GM12878 (cell line): ENCODE results near the gene YDJC. TPM values are rescaled to one million over a fixed set of nuclear protein-coding genes. Genes with fewer than 3 reads are reported as not detected.

Experiments
- ATAC-seq: fragments of 200-7000 bp; cut with Tn5 transposase; 3 replicates; pipeline ENCODE4 v1.9.1; 2020; ENCODE audit warnings: mild to moderate bottlenecking, moderate library complexity
- BruUV-seq: library from RNA; stranded (reverse); fragments of 400-500 nt; replicated peaks from 2 replicates; lab custom pipeline; 2021; lab: Mats Ljungman, UMichigan
- CTCF ChIA-PET: fragments of 300-600 bp; sonication (Branson Sonifier 250); formaldehyde crosslinking; extraction: SDS; loops from one replicate; lab custom pipeline; 2021; ENCODE audit warnings: inconsistent platforms; lab: Yijun Ruan, JAX
- POLR2A ChIA-PET: fragments of 350-600 bp; formaldehyde crosslinking; extraction: SDS; loops from one replicate; lab custom pipeline; 2021; ENCODE audit warnings: inconsistent platforms; lab: Charles Lee
- RAD21 ChIA-PET: fragments of 300-600 bp; sonication (Branson Sonifier 250); formaldehyde crosslinking; loops from one replicate; lab custom pipeline; 2023; ENCODE audit warnings: antibody characterized with exemption; ENCODE audit not compliant: unreplicated experiment; lab: Charles Lee
- SMC1A ChIA-PET: fragments of 300-600 bp; sonication (Branson Sonifier 250); formaldehyde crosslinking; loops from one replicate; lab custom pipeline; 2023; ENCODE audit not compliant: unreplicated experiment, uncharacterized antibody; lab: Charles Lee
- DNase-seq: peaks from one replicate; pipeline ENCODE4 v3.0.0-alpha.2; 2011; ENCODE audit warnings: low read depth, low spot score
- FAIRE-seq: peaks from 3 replicates; lab custom pipeline; 2011; peaks lifted over from hg19 to GRCh38; lab: Jason Lieb, UNC
- H2AFZ ChIP-seq: 2 replicates; pipeline ENCODE4 v1.6.0; 2011; ENCODE audit warnings: low read depth, low read length, control low read depth; ENCODE audit not compliant: control insufficient read depth
- H3K27ac ChIP-seq: 2 replicates; pipeline ENCODE4 v1.5.1; 2011; ENCODE audit warnings: control low read depth; ENCODE audit not compliant: control insufficient read depth, insufficient read depth
- H3K27me3 ChIP-seq, 2 experiments: replicated peaks in 1 of 2; 2 replicates each; pipeline versions ENCODE4 v1.6.0 to v1.6.1; 2011; ENCODE audit warnings: low read length in 1 of 2; ENCODE audit not compliant: control insufficient read depth in 2 of 2, insufficient read depth in 2 of 2
- H3K36me3 ChIP-seq, 2 experiments: 2 replicates each; pipeline ENCODE4 v1.5.1; 2011; ENCODE audit warnings: low read length in 1 of 2; ENCODE audit not compliant: control insufficient read depth in 2 of 2, insufficient read depth in 2 of 2
- H3K4me1 ChIP-seq: 2 replicates; pipeline ENCODE4 v1.6.1; 2011; ENCODE audit warnings: mild to moderate bottlenecking, low read length, moderate library complexity, mixed read lengths; ENCODE audit not compliant: control insufficient read depth, insufficient read depth
- H3K4me2 ChIP-seq: 2 replicates; pipeline ENCODE4 v1.6.0; 2011; ENCODE audit warnings: control low read depth; ENCODE audit not compliant: control insufficient read depth, insufficient read depth
- H3K4me3 ChIP-seq: fragments of 200-600 bp; sonication (generic); 2 replicates; pipeline ENCODE4 v1.5.1; 2016
- H3K79me2 ChIP-seq: 2 replicates; pipeline ENCODE4 v1.6.0; 2011; ENCODE audit warnings: low read length; ENCODE audit not compliant: control insufficient read depth, insufficient read depth
- H3K9ac ChIP-seq: 2 replicates; pipeline ENCODE4 v1.8.0; 2011; ENCODE audit warnings: low read length, control low read depth, mixed read lengths; ENCODE audit not compliant: control insufficient read depth, insufficient read depth
- H3K9me3 ChIP-seq: replicated peaks from 3 replicates; pipeline ENCODE4 v1.5.1; 2011; ENCODE audit warnings: mild to moderate bottlenecking, low read length; ENCODE audit not compliant: control insufficient read depth, insufficient read depth
- H4K20me1 ChIP-seq: 2 replicates; pipeline ENCODE4 v1.6.0; 2011; ENCODE audit not compliant: control insufficient read depth, insufficient read depth
- CBFB ChIP-seq: IDR thresholded peaks from 2 replicates; pipeline ENCODE4 v1.6.1; 2016; ENCODE audit warnings: antibody characterized with exemption, low read depth
- DPF2 ChIP-seq: fragments of 450-650 bp; IDR thresholded peaks from 2 replicates; pipeline ENCODE4 v1.6.1; 2017; ENCODE audit warnings: mild to moderate bottlenecking
- EP300 ChIP-seq, 2 experiments: fragments of 150-350 bp in 1 of 2; IDR thresholded peaks; 2 replicates each; pipeline ENCODE4 v1.6.1; 2011 to 2012; ENCODE audit warnings: low read depth in 2 of 2, low read length in 2 of 2, borderline replicate concordance in 1 of 2, improper control_type of control experiment in 1 of 2, inconsistent platforms in 1 of 2; ENCODE audit not compliant: control insufficient read depth in 1 of 2
- ESRRA ChIP-seq: IDR thresholded peaks from 2 replicates; pipeline ENCODE4 v1.6.1; 2012; ENCODE audit warnings: mild to moderate bottlenecking, low read length, improper control_type of control experiment
- HDAC2 ChIP-seq: fragments of 200-600 bp; sonication (generic); IDR thresholded peaks from 2 replicates; pipeline ENCODE4 v1.6.1; 2017
- MEF2B ChIP-seq: fragments of 450-650 bp; IDR thresholded peaks from 2 replicates; pipeline ENCODE4 v1.6.1; 2018; ENCODE audit warnings: mild to moderate bottlenecking, moderate library complexity; ENCODE audit not compliant: partially characterized antibody, poor library complexity, severe bottlenecking
- MXI1 ChIP-seq: fragments of 150-350 bp; IDR thresholded peaks from 2 replicates; pipeline ENCODE4 v1.6.1; 2011; ENCODE audit warnings: low read depth, mild to moderate bottlenecking, inconsistent platforms, low read length, improper control_type of control experiment
- NFYB ChIP-seq: IDR thresholded peaks from 2 replicates; pipeline ENCODE4 v1.6.1; 2011; ENCODE audit warnings: low read depth, mild to moderate bottlenecking, low read length, improper control_type of control experiment, moderate library complexity; ENCODE audit not compliant: insufficient read depth
- POLR2AphosphoS2 ChIP-seq: IDR thresholded peaks from 2 replicates; pipeline ENCODE4 v1.6.1; 2011; ENCODE audit warnings: low read depth, mild to moderate bottlenecking, low read length, improper control_type of control experiment, moderate library complexity
- SRF ChIP-seq, 2 experiments: IDR thresholded peaks; 2 replicates each; pipeline ENCODE4 v1.6.1; 2011; ENCODE audit warnings: low read depth in 2 of 2, low read length in 2 of 2, mild to moderate bottlenecking in 1 of 2, moderate library complexity in 1 of 2
- TCF7 ChIP-seq: IDR thresholded peaks from 2 replicates; pipeline ENCODE4 v1.6.1; 2014; ENCODE audit warnings: antibody characterized with exemption, borderline replicate concordance
- ZNF274 ChIP-seq: IDR thresholded peaks from one replicate; pipeline ENCODE4 v1.8.0; 2011; ENCODE audit not compliant: insufficient read length, insufficient read depth
- ZNF622 ChIP-seq: fragments of 450-650 bp; IDR thresholded peaks from 2 replicates; pipeline ENCODE4 v1.6.1; 2017; ENCODE audit warnings: mild to moderate bottlenecking, inconsistent platforms
- WGBS: methylation state at CpG from one replicate; pipeline ENCODE4 v1.1.6; 2016; ENCODE audit warnings: low lambda C conversion rate; ENCODE audit not compliant: insufficient replicate concordance, insufficient coverage; ENCODE audit errors: missing lambda C conversion rate; 5-methylcytosine and 5-hydroxymethylcytosine counted together
- in situ Hi-C: fragments of 300-500 bp; cut with MboI; formaldehyde crosslinking; loops from 9 replicates; pipeline ENCODE4 v1.14.3; 2018; ENCODE audit warnings: mixed read lengths
- intact Hi-C: fragments of 100-400 bp; cut with micrococcal nuclease; formaldehyde crosslinking; loops from one replicate; pipeline ENCODE4 v1.14.2; 2022; ENCODE audit not compliant: unreplicated experiment
- polyA plus RNA-seq, 11 experiments: library from polyadenylated mRNA; depleted of rRNA in 4 of 11; unstranded in 6 of 11; stranded (reverse) in 5 of 11; fragments of >200 nt; fragmentation: Nextera tagmentation in 4 of 11; fragmentation: Illumina TruSeq in 1 of 11; extraction: Ambion mirVana in 4 of 11; extraction: Trizol in 1 of 11; gene quantifications; 1 replicate in 1 of 11; 2 replicates in 10 of 11; pipeline versions ENCODE4 v1.2.1 to v1.2.3, GENCODE V29; 2011 to 2016; ENCODE audit warnings: inconsistent platforms in 2 of 11, missing spikeins in 2 of 11, low read depth in 1 of 11
- total RNA-seq, 4 experiments: library from RNA; depleted of rRNA in 3 of 4; stranded (reverse); fragments of >200 nt in 3 of 4; fragmentation: Illumina TruSeq in 1 of 4; extraction: Trizol in 1 of 4; gene quantifications; 2 replicates each; pipeline versions ENCODE4 v1.2.1 to v1.2.3, GENCODE V29; 2013 to 2021
- TF ChIP-seq, protein P1 (sequence below): IDR thresholded peaks from 2 replicates; pipeline ENCODE4 v1.6.1; 2011; ENCODE audit warnings: low read depth, mild to moderate bottlenecking, low read length, moderate library complexity, borderline replicate concordance; ENCODE audit errors: extremely low read depth
- TF ChIP-seq, protein P2 (sequence below): IDR thresholded peaks from 2 replicates; pipeline ENCODE4 v1.6.1; 2012; ENCODE audit warnings: low read depth, low read length, improper control_type of control experiment
- TF ChIP-seq, protein P3 (sequence below): fragments of 450-650 bp; IDR thresholded peaks from 2 replicates; pipeline ENCODE4 v1.6.1; 2016; ENCODE audit warnings: mild to moderate bottlenecking

The YDJC gene
- total and polyA plus RNA-seq, 10 of the 15 experiments (the other 5 are each of a cell fraction or from before 2014, with no cell fraction given), result 1.00 to 77.6 (median 38.4) TPM

DNA sequence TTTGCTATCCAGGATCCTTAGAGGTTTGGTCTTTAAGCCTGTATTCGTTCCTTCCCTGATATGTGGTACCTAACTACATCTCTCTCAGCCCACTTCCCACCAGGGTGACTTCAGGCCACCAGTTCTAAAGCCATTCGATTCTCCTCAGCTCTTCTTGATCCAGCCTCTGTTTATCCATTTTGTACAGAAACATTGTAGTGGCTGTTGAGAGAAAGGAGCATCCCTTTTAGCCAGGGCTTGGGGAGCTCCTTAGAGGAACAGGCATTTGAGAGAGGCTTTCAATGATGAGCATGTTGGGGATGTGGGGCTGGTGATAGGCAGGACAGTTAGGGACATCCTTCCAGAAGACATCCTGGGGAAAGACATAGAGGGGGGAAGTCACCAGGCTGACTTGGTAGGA, 44.4 kb downstream of the YDJC start:
- in situ Hi-C loops, result no loop called here
- Histone ChIP-seq H3K4me1 (peaks cover 26% of the 10 kb centered on the region), H4K20me1 (peaks cover 16% of the 10 kb centered on the region)

More for the DNA sequence above, 44.4 kb downstream of the YDJC start:
- Histone ChIP-seq H2AFZ (no peak overlapping the region), H3K9me3 (no peaks in the 10 kb centered on the region), H3K9ac (no peak overlapping the region), H3K27ac (no peak overlapping the region), H3K4me3 (no peak overlapping the region), H3K36me3 (peaks cover 4 to 8% of the 10 kb centered on the region in 2 experiments; a peak in 3 of 4 replicates), H3K27me3 (no peaks in the 10 kb centered on the region), H3K4me2 (no peak overlapping the region), H3K79me2 (peaks cover 70% of the 10 kb centered on the region)
- FAIRE-seq (no peak), ATAC-seq (no peak), DNase-seq (no peak)
- CTCF ChIA-PET, result interaction anchor here (0.8 kb wide), 1 partner anchor 62 kb away, joined by 3 read pairs; no protein-coding TSS in a partner anchor
- TF ChIP-seq, protein P1, sequence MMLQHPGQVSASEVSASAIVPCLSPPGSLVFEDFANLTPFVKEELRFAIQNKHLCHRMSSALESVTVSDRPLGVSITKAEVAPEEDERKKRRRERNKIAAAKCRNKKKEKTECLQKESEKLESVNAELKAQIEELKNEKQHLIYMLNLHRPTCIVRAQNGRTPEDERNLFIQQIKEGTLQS, result no peak
- no peak for TF ChIP-seq ZNF622
- no peak for TF ChIP-seq MEF2B
- TF ChIP-seq MXI1, result no peak
- no peak for TF ChIP-seq HDAC2
- TF ChIP-seq POLR2AphosphoS2, result no peak
- no peak for TF ChIP-seq ESRRA
- TF ChIP-seq TCF7, result no peak
- TF ChIP-seq SRF (IDR thresholded peaks at IDR 0.05; ENCODE audit: low read depth in 2 of 2, low read length in 2 of 2), result no peak
- no peak for TF ChIP-seq NFYB
- TF ChIP-seq DPF2, result no peak
- TF ChIP-seq, protein P2, sequence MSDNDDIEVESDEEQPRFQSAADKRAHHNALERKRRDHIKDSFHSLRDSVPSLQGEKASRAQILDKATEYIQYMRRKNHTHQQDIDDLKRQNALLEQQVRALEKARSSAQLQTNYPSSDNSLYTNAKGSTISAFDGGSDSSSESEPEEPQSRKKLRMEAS, result no peak
- TF ChIP-seq CBFB, result no peak
- TF ChIP-seq EP300 (IDR thresholded peaks at IDR 0.05; ENCODE audit: borderline replicate concordance in 1 of 2, control insufficient read depth in 1 of 2, low read depth in 2 of 2, low read length in 2 of 2), result no peak
- TF ChIP-seq, protein P3, sequence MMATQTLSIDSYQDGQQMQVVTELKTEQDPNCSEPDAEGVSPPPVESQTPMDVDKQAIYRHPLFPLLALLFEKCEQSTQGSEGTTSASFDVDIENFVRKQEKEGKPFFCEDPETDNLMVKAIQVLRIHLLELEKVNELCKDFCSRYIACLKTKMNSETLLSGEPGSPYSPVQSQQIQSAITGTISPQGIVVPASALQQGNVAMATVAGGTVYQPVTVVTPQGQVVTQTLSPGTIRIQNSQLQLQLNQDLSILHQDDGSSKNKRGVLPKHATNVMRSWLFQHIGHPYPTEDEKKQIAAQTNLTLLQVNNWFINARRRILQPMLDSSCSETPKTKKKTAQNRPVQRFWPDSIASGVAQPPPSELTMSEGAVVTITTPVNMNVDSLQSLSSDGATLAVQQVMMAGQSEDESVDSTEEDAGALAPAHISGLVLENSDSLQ, result no peak
- TF ChIP-seq ZNF274, result no peak
- intact Hi-C loops, result loop anchor here (10.0 kb wide), 1 partner anchor 59 kb away; the partner anchor contains the start of gene SDF2L1
- no TSS peak for BruUV-seq
- POLR2A ChIA-PET, result interaction anchor here (0.6 kb wide), 1 partner anchor 264 kb away, joined by 5 read pairs; no protein-coding TSS in a partner anchor
- SMC1A ChIA-PET, result no interaction called here
- WGBS, result 38% methylated on average over 2 of the region's 2 CpGs
- RAD21 ChIA-PET, result no interaction called here
